GM19035 (cell line): ENCODE data around the gene CEP55.

Source experiments
- ATAC-seq: cut with Tn5 transposase; IDR thresholded peaks from one replicate; pipeline ENCODE4 v1.9.1; 2021; ENCODE audit not compliant: unreplicated experiment

Gene CEP55

GRCh38 chr10:93559490-93559889, 63.1 kb downstream of the CEP55 start:
- no peak for ATAC-seq

DNA sequence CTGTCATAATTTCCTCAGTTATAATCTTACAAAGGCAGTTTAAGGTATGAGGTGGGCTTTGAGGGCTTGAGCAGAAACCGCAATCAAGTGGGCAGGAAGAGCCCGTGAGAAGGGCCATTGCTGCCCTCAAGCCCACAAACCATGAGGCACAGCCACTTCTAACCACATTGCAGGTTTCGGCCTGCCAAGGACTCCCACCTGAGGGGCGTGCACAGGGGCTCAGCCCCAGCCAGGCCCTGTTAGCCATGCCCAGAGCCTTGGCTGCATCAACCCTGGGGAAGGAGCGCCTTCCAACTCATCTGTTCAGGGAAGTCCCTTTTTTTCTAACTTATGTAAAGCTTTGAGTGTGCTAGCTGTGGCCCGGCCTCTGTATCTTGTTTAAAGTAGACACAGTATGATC, 64.1 kb downstream of the CEP55 start:
- ATAC-seq: no peak

- no peak for ATAC-seq
Measured at GRCh38 chr10:93565446-93565845, 69.0 kb downstream of the CEP55 start.

GRCh38 chr10:93566435-93567276, 70.2 kb downstream of the CEP55 start, which contains the start of gene FFAR4:
Gene FFAR4 (plus strand): TSS chr10:93566665. CDS start chr10:93566721, 56 bp downstream.
- no peak for ATAC-seq

DNA sequence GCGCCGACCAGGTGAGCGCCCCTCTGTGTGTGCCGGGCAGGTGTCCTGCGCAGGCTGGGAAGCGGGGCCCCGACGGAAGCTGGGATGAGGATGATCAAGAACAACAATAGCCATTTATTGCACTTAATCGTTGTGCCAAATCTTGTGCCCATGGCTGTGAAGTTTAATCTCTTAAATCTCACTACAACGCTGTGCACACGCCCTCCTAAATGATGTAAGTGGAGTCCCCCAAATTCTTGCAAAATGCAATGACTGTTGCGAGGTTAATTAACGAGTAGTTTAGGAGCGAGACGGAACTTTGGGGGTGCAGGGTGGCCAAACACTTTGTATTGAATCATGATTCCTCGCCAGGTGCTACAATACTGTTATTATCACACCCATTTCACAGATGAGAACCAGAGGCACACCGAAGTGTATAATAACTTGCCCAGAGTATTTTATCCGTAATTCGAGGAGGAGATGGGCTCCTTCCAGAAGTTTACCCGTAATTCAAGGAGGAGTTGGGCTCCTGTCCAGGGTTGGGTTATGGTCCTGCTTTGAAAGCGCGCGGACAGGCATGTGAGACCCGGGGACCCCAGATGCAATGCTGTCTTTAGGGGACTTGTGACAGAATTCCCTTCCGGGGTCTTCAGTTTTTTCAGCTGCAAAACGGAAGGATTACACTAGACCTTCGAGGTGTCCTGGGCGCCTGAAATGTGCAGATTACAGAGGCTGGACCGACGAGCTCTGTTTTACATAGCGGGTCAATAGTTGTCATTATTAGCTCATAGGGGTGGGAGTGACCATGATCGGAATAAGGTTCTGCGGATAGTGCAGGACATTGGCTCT, 71.1 kb downstream of the CEP55 start:
- no peak for ATAC-seq

GRCh38 chr10:93568105-93568390, 71.6 kb downstream of the CEP55 start:
- ATAC-seq: no peak

DNA sequence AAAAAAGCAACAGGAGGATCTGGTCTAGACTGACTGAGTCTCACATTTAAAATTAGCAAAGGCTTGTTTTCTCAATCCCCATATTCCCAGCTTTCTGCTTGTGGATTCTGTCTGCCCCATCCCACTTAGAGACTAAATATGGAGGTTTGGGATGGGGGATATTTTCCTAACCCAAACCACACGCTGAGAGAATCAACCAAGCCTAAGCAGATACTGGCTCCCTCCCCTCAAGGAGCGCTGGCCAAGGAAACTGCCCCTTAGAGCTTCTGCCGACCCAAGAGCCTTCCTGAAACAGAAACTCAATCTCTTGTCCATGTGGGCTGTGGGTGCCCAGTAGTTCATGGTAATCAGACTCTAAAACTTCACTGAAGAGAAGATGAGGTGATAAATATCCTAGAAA, 74.0 kb downstream of the CEP55 start:
- no peak for ATAC-seq

DNA sequence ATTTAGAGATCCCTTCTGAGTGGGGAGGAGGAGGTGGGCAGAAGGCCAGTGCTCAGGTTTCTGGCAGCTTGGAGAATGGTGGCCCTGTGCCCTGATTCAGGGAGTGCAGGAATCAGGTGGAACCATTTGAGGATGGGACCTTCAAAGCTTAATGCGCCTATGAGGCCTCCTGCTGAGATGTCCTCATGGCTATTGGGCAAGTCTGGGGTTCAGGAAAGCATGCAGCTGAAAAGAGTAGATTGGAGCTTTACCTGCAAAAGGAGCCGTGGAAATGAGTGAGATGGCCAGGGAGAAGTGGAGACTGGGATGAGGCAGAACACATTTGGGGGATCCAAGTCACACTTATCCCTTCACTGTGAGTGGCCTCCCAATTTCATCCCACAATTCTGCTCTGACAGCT, 76.2 kb downstream of the CEP55 start:
- ATAC-seq: no peak

- ATAC-seq: no peak
Measured at GRCh38 chr10:93573051-93573909, 76.9 kb downstream of the CEP55 start.

GRCh38 chr10:93573924-93574323, 77.5 kb downstream of the CEP55 start:
- no peak for ATAC-seq

GRCh38 chr10:93576888-93577287, 80.5 kb downstream of the CEP55 start:
- ATAC-seq: no peak

DNA sequence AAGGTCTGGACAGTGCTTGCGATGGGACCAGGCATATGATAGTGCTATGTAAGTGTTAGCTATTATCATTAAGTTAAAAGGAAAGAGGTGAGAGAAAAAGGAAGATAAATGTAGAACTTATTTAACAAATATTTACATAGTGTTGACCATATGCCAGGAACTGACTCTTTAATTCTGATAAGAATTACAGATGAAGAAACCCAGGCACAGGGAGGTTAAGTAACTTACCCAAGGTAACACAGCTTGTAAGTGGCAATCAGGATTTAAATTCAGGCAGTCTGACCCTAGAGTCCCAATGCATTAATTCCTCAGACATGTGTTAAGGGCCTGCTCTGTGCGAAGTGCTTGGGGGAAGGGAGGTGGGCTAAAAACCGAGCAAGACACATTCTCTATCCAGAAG, 81.2 kb downstream of the CEP55 start:
- no peak for ATAC-seq
